GM20431 (cell line): ENCODE measurements around the gene EXOC6.
"Not testable (repeated sequence)": the region's sequence is repeated elsewhere in the genome, so short reads cannot be mapped to it uniquely, and the experiment has no call there.

Experiments
- in situ Hi-C: fragments of 300-500 bp; cut with MseI, MboI; formaldehyde crosslinking; loops from one replicate; pipeline ENCODE4 v1.15.0; 2020; ENCODE audit warnings: low sequenced_read_pairs; ENCODE audit not compliant: unreplicated experiment

Gene EXOC6

DNA sequence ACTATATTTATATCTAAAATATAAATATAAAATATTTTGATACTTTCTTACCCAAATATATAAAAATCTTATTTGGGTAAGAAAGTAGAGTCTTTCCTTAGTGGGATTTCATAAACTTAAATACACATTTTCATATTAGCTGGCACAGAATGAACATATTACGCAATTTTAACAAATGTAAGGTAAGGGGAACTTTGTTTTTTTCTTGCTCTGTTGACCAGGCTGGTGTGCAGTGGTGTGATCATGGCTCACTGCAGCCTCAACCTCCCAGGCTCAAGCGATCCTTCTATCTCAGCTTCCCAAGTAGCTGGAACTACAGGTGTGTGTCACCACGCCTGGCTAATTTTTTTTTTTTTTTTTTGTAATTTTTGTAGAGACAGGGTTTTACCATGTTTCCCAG is 243.6 kb downstream of the EXOC6 start:
- in situ Hi-C loops = no loop called here

DNA sequence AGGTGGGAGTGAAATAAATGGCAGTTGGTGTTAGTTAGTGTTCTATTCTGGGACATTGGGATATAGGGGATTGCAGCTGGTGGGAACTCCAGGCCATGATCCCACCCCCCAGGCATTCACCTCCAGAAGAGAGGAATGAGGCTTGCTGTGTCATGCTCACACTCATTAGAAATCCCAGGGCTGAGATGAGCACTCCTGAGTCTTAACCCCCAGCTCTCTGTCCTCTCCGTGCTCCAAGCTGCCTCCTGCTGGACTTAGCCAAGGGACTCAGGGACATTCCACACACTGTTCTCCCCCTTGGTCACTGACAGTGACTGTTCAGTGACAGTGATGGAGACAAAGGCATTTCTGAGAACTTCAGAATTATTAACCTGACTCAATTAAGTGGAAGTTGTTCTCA is 246.9 kb downstream of the EXOC6 start:
- in situ Hi-C loops = no loop called here

DNA sequence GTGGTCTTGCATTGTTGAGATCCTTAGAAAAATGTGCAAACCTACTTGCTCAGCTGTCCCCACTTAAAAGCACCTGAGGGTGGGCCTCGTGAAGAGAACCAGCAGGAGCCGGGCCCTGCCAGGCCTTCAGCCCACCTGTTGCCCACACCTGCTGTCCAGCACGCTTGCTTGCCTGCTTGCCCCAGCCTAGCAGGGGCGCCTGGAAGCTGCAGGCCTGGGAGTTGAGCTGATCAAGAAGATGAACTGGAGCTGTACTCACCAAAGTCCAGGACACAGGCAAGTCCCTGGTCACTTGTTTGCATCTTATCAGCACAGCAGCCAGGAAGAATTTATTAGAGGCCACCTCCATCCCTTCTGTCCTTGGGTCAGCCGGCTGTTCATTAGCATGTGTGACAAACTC is 248.6 kb downstream of the EXOC6 start:
- in situ Hi-C loops = no loop called here

DNA sequence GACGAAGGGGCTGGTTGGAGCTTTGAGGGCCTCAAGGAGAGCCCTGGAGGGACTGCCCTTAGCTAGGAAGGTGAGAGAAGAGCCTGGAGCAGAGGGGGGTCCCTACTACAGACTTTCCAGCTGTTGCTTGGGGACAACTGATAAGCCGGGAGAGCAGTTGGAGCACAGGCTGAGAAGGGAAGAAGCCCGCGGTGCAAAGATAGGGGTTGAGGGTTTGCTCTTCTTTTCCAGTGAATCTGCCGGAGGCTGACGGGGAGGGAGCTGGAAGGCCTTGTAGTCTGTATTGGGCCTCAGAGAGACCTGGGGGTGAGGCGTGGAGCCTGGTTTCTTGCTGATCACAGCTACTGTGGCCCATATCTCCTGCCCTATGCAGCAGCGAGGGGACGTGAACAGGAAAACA is 249.1 kb downstream of the EXOC6 start:
- in situ Hi-C loops = no loop called here

DNA sequence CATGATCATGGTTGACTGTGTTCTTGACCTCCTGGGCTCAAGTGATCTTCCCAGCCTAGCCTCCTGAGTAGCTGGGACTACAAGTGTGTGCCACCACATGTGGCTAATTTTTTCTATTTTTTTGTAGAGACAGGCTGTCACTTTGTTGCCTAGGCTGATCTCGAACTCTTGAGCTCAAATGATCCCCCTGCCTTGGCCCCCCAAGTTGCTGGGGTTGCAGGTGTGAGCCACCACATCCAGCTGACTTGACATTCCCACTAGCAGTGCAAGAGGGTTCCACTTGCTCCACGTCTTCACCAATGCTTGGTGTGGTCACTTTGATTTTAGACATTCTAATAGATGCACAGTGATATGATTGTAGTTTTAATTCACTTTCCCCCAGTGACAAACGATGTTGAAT is 250.5 kb downstream of the EXOC6 start:
- in situ Hi-C loops = no loop called here

DNA sequence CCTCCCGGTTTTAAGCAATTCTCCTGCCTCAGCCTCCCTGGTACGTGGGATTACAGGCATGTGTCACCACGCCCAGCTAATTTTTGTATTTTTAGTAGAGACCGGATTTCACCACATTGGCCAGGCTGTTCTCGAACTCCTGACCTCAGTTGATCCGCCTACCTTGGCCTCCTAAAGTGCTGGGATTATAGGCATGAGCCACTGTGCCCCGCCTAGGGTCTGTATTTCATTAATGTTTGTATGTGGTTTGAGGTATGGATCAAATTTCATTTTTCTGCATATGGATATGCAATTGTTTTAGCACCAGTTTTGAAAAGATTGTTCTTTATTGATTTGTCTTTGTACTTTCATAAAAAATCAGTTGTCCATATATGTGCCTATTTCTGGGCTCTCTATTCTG is 251.3 kb downstream of the EXOC6 start:
- in situ Hi-C loops = no loop called here

DNA sequence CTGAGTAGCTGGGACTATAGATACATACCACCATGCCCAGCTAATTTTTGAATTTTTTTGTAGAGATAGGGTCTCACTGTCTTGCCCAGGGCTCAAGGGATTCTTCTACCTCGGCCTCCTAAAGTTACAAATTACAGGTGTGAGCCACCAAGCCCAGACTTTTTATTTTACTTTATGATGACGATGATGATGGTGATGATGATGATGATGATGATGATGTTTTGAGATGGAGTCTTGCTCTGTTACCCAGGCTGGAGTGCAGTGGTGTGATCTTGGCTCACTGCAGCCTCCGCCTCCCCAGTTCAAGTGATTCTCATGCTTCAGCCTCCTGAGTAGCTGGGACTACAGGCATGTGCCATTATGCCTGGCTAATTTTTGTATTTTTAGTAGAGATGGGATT is 252.8 kb downstream of the EXOC6 start:
- in situ Hi-C loops = not testable (repeated sequence)

DNA sequence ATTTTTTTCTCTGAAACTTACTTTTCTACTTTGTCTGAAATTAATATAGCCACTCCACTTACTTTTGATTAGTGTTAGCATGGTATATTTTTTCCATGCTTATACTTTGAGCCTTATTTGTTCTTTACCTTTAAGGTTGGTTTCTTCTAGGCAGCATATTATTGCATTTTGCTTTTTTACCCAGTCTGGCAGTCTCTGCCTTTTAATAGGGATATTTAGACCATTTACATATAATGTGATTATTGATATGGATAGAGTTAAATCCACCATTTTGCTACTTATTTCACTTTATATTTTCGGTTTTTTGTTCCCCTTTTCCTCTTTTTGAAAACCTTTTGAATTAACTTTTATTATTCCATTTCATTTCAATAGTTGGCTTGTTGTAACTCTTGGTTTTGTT is 255.6 kb downstream of the EXOC6 start:
- in situ Hi-C loops = no loop called here

DNA sequence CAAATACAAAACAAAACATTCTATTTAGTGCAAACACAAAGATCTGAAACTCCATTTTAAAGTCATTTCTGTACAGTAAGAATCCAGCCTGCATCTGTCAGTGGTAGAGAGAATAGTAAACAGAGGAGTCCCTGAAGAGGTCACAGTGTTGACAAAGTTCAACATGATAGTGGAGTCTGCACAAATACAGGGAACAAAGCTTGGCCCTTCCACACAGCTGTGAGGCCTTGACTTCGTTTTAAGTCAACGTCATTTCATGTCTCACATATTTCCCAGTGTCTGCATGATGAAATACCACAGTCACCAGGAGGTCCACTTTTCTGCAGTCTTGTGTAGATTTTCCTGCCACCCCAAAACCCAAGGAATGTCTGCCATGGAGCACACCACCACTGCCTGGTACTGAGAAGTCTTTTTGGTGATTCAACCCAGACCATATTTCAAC is 258.3 kb downstream of the EXOC6 start:
- in situ Hi-C loops = no loop called here
